ENCODE data around the gene LRP2BP.

DNA sequence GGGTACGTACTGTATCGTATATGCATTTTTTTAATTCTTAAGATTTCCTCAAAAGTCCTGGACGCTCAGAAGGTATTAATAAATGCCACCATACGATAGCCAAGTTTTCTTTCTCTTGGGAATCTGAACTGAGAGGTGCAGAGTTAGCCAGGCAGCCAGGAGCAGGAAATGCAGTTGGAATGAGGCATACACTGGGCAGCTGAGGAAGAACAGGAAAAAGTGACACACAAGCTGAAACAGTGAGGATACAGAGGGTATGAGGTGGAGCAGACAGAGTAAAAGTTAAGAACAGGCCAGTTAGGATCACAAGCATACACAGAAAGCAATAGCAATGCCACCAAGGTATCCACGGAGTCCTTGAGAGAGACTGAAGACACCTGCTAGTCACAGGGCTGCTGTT lies 16.7 kb upstream of the LRP2BP start:
- TF ChIP-seq POLR2A (IDR thresholded peaks at IDR 0.05; ENCODE audit: low read length) = no peak
- no peak for TF ChIP-seq GATA1 (IDR thresholded peaks at IDR 0.05; ENCODE audit: low read depth, low read length)

Data from erythroblast (primary cell).